Natural killer cell (primary cell): ENCODE results near the gene MYO1E. TPM values are rescaled to one million over a fixed set of nuclear protein-coding genes. Genes with fewer than 3 reads are reported as not detected.

ENCODE experiments used
- ATAC-seq, 3 donors: fragments of 150-1000 bp in 2 of 3; fragments of 200-7000 bp in 1 of 3; cut with Tn5 transposase; 1 replicate in 1 of 3; 2 replicates in 2 of 3; pipeline ENCODE4 v1.10.0; 2021; ENCODE audit warnings: mild to moderate bottlenecking in 2 of 3, moderate library complexity in 2 of 3
- DNase-seq, 2 donors: peaks; one replicate each; pipeline versions ENCODE4 v3.0.0 to v3.0.0-alpha.2; 2013 to 2021; ENCODE audit warnings: mixed read lengths in 1 of 2
- H3K27ac ChIP-seq: one replicate; pipeline ENCODE4 v1.5.1; 2013; ENCODE audit warnings: mild to moderate bottlenecking, low read length
- H3K27me3 ChIP-seq: one replicate; pipeline ENCODE4 v1.6.1; 2013; ENCODE audit warnings: low read length; ENCODE audit not compliant: control insufficient read depth, insufficient read depth
- H3K36me3 ChIP-seq: one replicate; pipeline ENCODE4 v1.6.1; 2013; ENCODE audit warnings: low read length; ENCODE audit not compliant: control insufficient read depth, insufficient read depth
- H3K4me1 ChIP-seq: one replicate; pipeline ENCODE4 v1.6.1; 2013; ENCODE audit warnings: low read length; ENCODE audit not compliant: control insufficient read depth, insufficient read depth
- H3K4me3 ChIP-seq: one replicate; pipeline ENCODE4 v1.5.1; 2013; ENCODE audit warnings: low read length
- H3K9me3 ChIP-seq: one replicate; pipeline ENCODE4 v1.6.1; 2013; ENCODE audit warnings: low read length; ENCODE audit not compliant: control insufficient read depth, insufficient read depth
- H3K27ac Mint-ChIP-seq, 2 donors: one replicate each; pipeline ENCODE4 v1.8.0; 2022; ENCODE audit warnings: mild to moderate bottlenecking in 2 of 2, mixed read lengths in 2 of 2, moderate library complexity in 1 of 2
- H3K27me3 Mint-ChIP-seq, 2 donors: one replicate each; pipeline ENCODE4 v1.8.0; 2022; ENCODE audit warnings: low read depth in 2 of 2, mixed read lengths in 2 of 2
- H3K36me3 Mint-ChIP-seq: one replicate; pipeline ENCODE4 v1.8.0; 2022; ENCODE audit warnings: mixed read lengths
- H3K4me1 Mint-ChIP-seq, 2 donors: one replicate each; pipeline ENCODE4 v1.8.0; 2022; ENCODE audit warnings: mixed read lengths in 2 of 2
- H3K4me3 Mint-ChIP-seq: one replicate; pipeline ENCODE4 v1.8.0; 2022; ENCODE audit warnings: mild to moderate bottlenecking, moderate library complexity, mixed read lengths
- H3K9me3 Mint-ChIP-seq, 2 donors: one replicate each; pipeline ENCODE4 v1.8.0; 2022; ENCODE audit warnings: mixed read lengths in 2 of 2
- CTCF ChIP-seq: fragments of 200-600 bp; IDR thresholded peaks from one replicate; pipeline ENCODE4 v1.8.0; 2022; ENCODE audit warnings: antibody characterized with exemption
- whole genome bisulfite sequencing: methylation state at CpG from one replicate; pipeline ENCODE4 v1.1.7; 2013; ENCODE audit warnings: missing lambda C conversion rate; ENCODE audit not compliant: insufficient coverage; 5-methylcytosine and 5-hydroxymethylcytosine counted together
- intact Hi-C: fragments of 100-400 bp; cut with micrococcal nuclease; formaldehyde crosslinking; loops from one replicate; pipeline ENCODE4 v1.14.2; 2022
- total RNA-seq, 4 donors: library from RNA; stranded (reverse); fragments of 120-200 nt in 1 of 4; gene quantifications; one replicate each; pipeline versions ENCODE4 v1.2.3 to v1.2.4, GENCODE V29; 2013 to 2022

The MYO1E gene
- total RNA-seq, 3 donors from 2014 or later (not counting 1 experiment from before 2014, with no cell fraction given) = 16.1 to 39.4 (median 22.7) TPM

DNA sequence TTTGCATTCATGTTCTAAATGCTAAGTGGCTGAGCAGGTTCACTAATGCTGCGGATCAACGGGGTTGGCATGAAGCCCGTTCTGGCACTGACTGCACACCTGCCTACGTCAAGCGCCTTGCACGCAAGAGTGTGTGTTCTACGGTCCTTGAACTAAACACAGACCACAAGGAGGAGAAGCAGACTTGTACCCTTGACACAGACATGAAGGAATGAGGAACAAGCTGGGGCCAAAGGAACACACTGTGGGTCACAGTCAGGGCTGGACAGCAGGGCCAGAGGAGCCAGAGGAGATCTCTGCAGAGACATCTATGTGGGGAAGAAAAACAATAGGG is 214.0 kb downstream of the MYO1E start:
- Mint-ChIP-seq H3K4me1 (no peaks in the 10 kb centered on the region), H3K36me3 (no peaks in the 10 kb centered on the region), H3K27me3 (no peaks in the 10 kb centered on the region), H3K4me3 (no peak overlapping the region), H3K27ac (no peak overlapping the region), H3K9me3 (no peaks in the 10 kb centered on the region)
- Histone ChIP-seq H3K4me1 (no peaks in the 10 kb centered on the region), H3K9me3 (no peaks in the 10 kb centered on the region), H3K4me3 (no peak overlapping the region), H3K27ac (no peak overlapping the region), H3K36me3 (no peaks in the 10 kb centered on the region), H3K27me3 (no peaks in the 10 kb centered on the region)
- intact Hi-C loops = no loop called here
- DNase-seq = no peak
- no peak for ATAC-seq
- no peak for TF ChIP-seq CTCF
- WGBS = 97% methylated on average over 7 of the region's 7 CpGs

DNA sequence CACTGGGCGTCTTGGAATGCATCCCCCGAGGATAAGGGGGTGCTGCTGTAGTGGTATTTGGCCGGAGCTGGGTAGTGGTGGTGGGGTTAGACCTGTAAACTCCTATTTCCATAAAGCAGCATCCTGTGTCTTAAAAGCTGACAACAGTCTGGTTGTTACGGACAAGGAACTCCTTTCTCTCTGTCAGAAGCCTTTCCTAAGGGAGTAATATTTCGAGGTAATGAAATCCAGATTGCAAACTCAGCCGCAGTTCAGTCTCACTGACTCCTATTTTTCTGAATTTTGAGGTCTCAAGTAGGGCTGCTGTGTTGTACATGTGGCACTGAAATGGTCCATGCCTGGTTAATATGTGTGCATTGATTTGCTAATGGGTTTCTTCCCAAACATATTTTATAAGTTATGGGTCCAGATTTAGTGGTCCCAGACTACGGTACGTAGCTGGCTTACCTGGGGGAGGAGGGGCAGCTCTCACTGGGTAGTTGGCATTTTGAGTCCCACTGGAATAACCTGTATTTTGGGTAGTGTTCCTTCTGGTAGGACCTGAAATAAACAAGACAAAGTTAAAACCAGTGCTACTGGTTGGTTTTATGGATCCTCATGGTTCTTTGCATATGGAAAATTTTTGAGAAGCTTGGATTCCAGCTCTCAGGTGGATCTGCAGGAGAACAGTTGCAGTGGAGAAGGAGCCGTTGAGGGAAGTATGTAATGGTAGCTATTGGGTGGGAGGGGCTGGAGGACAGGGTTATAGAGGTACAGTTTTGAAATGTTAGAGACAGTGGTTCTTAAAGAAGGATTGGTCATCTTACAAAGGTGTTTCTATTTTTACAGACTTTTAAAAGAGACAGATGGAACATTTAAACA is 214.6 kb downstream of the MYO1E start:
- Mint-ChIP-seq H3K9me3 (no peaks in the 10 kb centered on the region), H3K4me3 (no peak overlapping the region), H3K27me3 (no peaks in the 10 kb centered on the region), H3K4me1 (no peaks in the 10 kb centered on the region), H3K27ac (no peak overlapping the region), H3K36me3 (no peaks in the 10 kb centered on the region)
- ATAC-seq (no peak), DNase-seq (no peak)
- no peaks in the 10 kb centered on the region for H3K9me3 ChIP-seq
- H3K27me3 ChIP-seq = no peaks in the 10 kb centered on the region
- no peak overlapping the region for H3K4me3 ChIP-seq
- H3K4me1 ChIP-seq = no peaks in the 10 kb centered on the region
- H3K27ac ChIP-seq = no peak overlapping the region
- no peaks in the 10 kb centered on the region for H3K36me3 ChIP-seq
- TF ChIP-seq CTCF = no peak
- 89% methylated on average over 8 of the region's 9 CpGs for WGBS
- intact Hi-C loops = no loop called here

DNA sequence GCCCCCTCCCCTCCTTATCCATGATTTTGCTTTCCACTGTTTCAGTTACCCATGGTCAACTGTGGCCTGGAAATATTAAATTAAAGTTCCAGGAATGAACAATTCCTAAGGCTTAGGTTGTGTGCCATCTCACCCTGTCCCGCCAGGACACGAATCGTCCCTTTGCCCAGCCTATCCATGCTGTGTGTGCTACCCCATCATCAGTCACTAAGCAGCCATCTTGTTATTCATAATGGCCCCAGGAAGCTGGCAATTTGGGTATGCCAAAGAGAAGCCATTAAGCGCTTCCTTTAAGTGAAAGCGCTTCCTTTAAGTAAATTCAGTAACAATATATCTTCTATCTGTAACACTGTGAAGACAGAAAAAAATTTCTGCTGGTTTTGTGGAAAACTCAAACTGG is 215.3 kb downstream of the MYO1E start:
- Histone ChIP-seq H3K4me1 (no peaks in the 10 kb centered on the region), H3K27me3 (no peaks in the 10 kb centered on the region), H3K4me3 (no peak overlapping the region), H3K36me3 (no peaks in the 10 kb centered on the region), H3K9me3 (no peaks in the 10 kb centered on the region), H3K27ac (no peak overlapping the region)
- no peak for DNase-seq
- no peak for ATAC-seq
- Mint-ChIP-seq H3K4me3 (no peak overlapping the region), H3K27me3 (no peaks in the 10 kb centered on the region), H3K4me1 (no peaks in the 10 kb centered on the region), H3K36me3 (no peaks in the 10 kb centered on the region), H3K9me3 (no peaks in the 10 kb centered on the region), H3K27ac (no peak overlapping the region)
- intact Hi-C loops = no loop called here
- WGBS = 100% methylated on average over 5 of the region's 5 CpGs
- TF ChIP-seq CTCF = no peak

DNA sequence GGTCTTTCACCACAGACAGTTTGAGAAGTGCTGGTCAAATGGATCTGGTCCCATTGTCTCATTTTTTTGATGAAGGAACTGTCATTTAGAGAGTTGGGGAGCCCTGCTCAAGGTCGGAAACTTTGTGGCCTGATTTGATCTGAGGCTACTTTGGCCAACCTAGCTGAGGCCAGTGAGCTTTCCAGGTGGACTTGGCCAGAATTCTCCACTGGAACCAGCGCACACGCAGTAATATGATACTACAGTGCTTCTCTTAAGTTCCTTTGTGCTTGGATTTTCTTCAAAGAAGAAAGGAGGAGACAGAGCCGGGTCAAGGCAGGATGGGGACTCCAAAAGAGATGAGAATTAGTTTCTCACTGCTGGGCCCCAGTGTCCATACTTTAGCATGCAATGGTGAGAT is 217.2 kb downstream of the MYO1E start:
- 91% methylated on average over 4 of the region's 4 CpGs for WGBS
- no peak for ATAC-seq
- no peak for DNase-seq
- no peak for TF ChIP-seq CTCF
- no peaks in the 10 kb centered on the region for H3K36me3 Mint-ChIP-seq
- no peak overlapping the region for H3K4me3 ChIP-seq
- H3K4me1 Mint-ChIP-seq = no peaks in the 10 kb centered on the region
- H3K9me3 ChIP-seq = no peaks in the 10 kb centered on the region
- H3K4me3 Mint-ChIP-seq = no peak overlapping the region
- H3K27me3 ChIP-seq = no peaks in the 10 kb centered on the region
- no peak overlapping the region for H3K27ac Mint-ChIP-seq
- H3K27me3 Mint-ChIP-seq = no peaks in the 10 kb centered on the region
- no peaks in the 10 kb centered on the region for H3K9me3 Mint-ChIP-seq
- H3K27ac ChIP-seq = no peak overlapping the region
- no peaks in the 10 kb centered on the region for H3K36me3 ChIP-seq
- intact Hi-C loops = no loop called here
- no peaks in the 10 kb centered on the region for H3K4me1 ChIP-seq
